SK-N-MC (cell line): Measurements from ENCODE around the gene SMTNL1.

Experiments used
- EZH2 ChIP-seq: fragments of 200-600 bp; sonication (generic); IDR thresholded peaks from one replicate; pipeline ENCODE4 v1.6.1; 2017; ENCODE audit warnings: antibody characterized with exemption
- POLR2AphosphoS5 ChIP-seq: IDR thresholded peaks from 2 replicates; pipeline ENCODE4 v1.6.1; 2012; ENCODE audit warnings: mild to moderate bottlenecking, low read depth, low read length, borderline replicate concordance

DNA sequence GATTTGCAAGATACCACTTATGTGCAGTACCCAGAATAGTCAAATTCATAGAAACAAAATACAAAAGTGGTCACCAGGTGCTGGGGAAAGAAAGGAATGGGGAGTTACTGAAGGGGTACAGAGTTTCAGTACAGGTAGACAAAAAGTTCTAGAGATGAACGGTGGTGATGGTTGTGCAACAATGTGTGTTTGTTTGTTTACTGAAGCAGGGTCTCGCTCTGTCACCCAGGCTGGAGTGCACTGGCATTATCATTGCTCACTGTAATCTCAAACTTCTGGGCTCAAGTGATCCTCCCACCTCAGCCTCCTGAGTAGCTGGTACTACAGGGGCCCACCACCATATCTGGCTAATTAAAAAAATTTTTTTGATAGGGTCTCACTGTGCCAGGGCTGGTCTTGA, 18.0 kb downstream of the SMTNL1 start:
- TF ChIP-seq POLR2AphosphoS5 (no peak), EZH2 (no peak)
